ENCODE results near the gene LUZP1.

Gene LUZP1

GRCh38 chr1:23080885-23081284 is 87.8 kb downstream of the LUZP1 start:
- DNase-seq = no peak

- DNase-seq = no peak
Measured at GRCh38 chr1:23079025-23079424, 89.6 kb downstream of the LUZP1 start.

DNA sequence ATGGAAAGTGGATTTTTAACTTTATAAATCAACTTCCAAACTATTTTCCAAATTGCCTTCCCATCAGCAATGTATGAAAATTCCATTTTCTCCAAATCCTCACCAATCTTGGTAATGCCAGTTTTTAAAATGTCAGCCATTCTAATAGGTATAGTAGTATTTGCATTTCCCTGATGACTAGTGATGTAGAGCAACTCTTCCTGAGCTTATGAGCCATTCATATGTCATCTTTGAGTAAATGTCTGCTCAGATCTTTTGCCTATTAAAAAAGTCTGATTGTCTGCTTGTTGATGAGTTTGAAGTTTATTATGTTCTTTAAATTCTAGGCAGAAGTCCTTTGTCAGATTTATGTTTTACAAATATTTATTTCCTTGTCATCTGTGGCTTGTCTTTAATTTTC is 94.6 kb downstream of the LUZP1 start:
- no peak for DNase-seq

- no peak for DNase-seq
Measured at GRCh38 chr1:23069675-23070074, 99.0 kb downstream of the LUZP1 start.

DNA sequence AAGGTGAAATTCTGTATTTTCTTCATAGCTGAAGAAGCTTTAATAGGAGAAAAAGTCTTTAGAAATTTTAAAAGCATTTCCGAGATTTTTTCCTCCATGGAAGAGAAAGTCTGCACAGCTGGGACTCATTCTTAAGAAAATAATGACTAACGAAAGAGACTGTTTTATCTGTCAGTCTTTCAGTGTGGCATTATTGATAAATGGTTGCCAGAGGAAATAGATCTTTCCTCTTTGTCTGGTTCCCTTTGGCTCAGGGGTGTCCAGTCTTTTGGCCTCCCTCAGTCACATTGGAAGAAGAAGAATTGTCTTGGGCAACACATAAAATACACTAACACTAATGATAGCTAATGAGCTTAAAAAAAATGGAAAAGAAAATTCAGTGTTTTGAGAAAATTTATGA is 99.5 kb downstream of the LUZP1 start:
- DNase-seq = no peak

DNA sequence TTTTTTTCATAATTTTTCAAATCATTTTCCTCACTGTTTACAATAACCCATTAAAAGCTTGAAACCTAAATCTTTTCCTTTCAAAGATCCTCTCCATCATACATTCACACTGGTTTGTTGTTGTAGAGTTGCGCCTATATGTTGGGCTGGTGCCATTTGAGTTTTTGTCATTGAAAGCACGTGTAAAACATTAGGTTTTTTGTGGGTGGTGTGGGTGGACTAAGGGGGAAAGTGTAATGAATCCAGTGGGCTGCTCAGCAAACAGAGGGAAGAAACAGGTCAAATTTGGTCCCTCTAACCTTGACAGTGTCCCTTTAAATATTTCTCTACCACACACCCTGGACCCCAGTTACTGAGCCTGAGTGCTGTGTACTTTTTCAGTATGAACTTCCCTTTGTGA is 102.6 kb downstream of the LUZP1 start:
- no peak for DNase-seq

DNA sequence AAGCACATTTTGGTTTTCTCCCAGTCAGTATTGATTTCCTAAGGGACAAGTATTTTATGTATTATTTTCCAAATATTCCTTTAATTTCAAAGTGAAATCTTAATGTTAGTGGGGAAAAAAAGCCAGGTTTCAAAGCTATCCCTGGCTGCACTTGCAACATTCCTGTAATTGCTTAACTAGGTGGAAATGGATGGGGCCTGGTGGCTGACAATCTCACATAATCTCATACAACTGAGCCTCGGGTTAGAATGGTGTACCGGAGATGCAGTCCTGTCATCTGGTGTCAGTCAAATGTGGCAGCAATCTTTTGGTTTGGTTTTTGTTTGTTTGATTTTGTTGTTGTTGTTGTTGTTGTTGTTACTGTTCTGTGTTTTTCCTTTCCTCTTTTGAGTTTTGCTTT is 103.3 kb downstream of the LUZP1 start:
- no peak for DNase-seq

GRCh38 chr1:23062271-23062670 is 106.4 kb downstream of the LUZP1 start:
- DNase-seq = no peak

DNA sequence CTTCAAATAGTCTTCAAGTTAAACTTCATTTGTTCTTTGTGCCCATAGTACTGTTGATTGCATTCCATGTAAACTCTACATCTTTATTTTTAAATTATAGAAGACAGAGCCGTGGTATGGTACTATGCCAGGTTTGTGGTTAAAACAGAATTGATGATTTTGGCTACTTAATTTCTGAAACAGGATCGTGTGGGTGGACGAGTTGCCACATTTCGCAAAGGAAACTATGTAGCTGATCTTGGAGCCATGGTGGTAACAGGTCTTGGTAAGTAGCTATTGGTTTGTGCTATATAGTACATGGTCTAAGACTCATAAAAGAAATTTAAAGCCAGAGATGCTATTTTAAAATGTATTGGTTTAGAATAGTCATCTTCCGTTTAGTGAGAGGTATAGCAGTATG is 111.4 kb downstream of the LUZP1 start:
- DNase-seq = no peak

DNA sequence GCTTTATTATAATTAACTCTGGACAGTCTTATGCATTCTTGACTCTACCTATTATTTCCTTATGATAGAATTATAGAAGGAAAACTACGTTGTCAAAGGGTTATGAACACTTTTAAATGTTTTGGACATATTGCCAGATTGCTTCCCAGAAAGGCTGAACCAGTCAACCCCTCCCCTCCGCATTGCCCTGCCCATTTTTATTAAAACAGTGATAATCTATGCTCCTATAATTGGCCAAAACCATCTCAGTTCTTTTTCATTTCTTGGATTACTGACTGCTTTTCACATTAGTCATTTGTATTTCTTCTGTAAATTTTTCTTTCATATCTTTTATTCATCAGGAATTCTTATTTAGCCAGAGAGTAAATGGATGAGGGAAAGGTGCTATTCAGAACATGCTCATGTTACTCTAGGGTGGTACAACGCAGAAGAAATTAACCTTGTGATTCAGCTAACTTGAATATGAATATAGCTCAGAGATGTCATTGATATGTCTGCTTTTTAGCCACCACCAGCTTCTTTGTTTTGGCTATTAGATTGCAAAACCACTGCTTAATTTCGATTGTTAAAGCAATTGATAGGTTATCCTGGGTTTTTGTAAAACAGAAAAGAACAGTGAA is 117.3 kb downstream of the LUZP1 start:
- DNase-seq = no peak

DNA sequence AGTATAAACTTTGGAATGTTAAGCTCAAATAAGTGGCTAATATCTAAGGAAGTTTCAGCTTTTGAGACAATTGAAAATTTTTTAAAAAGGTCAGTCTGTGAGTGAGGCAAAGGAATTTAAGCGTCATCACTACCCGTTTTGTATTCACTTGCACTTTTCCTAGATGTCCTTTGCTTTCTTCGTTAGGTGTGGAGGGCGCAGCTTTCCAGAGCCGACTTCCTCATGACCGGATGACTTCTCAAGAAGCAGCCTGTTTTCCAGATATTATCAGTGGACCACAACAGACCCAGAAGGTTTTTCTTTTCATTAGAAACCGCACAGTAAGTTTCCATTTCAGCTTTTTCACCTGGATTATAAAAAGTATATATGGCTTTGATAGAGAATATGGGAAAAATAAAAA is 118.5 kb downstream of the LUZP1 start:
- no peak for DNase-seq

GRCh38 chr1:23044035-23044434 is 124.6 kb downstream of the LUZP1 start:
- no peak for DNase-seq

DNA sequence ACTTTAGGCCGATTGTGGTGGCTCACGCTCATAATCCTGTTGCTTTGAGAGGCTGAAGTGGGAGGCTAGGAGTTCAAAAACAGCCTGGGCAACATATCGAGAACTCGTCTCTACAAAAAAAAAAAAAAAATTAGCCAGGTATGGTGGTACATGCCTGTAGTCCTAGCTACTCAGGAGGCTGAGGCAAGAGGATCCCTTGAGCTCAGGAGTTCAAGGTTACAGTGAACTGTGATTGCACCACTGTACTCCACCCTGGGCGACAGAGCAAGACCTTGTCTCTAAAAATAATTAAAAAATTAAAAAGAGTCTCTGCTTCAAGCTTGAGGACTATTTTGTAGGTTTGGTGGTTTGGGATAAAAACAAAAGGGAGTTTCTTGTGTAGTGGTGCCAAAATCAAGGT is 128.1 kb downstream of the LUZP1 start:
- no peak for DNase-seq

GRCh38 chr1:23039308-23039826 is 129.3 kb downstream of the LUZP1 start:
- no peak for DNase-seq

- DNase-seq = no peak
Measured at GRCh38 chr1:23037081-23037740, 131.4 kb downstream of the LUZP1 start.

DNA sequence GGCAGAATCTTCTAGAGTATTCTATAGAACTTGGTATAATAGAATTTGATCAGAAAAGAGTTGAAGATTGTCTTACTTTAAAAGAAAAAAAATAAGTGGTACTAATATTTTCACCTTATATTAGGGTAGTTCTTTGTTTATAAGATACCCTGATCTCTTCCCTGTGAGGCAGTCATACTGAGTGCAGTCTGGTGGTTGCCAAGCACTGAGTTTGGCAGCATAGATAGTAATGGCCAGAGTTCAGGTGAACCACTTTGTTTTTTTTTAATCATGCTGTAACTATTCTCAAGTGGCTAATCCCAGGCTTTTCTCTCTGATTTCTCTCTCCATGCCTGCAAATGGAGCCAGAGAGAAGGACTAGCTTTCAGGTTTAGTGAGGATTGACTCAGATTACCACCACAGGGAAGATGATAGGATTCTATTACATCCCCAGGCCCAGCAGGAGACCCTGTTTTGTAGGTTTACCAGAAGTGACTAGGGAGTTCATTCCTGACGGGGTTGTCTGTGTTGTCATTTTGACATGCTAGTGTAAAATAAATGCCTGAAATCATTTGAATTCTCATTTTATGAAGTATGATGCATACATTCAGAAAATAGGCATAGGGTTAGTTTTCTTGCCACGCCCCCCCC is 132.7 kb downstream of the LUZP1 start:
- no peak for DNase-seq
